Astrocyte (in vitro differentiated cells and primary cell): ENCODE measurements around the gene STX16. TPM values are rescaled to one million over a fixed set of nuclear protein-coding genes. Genes with fewer than 3 reads are reported as not detected.

Experiments used
- DNase-seq: peaks from one replicate; pipeline ENCODE4 v3.0.0-alpha.2; 2010; ENCODE audit warnings: low read depth
- FAIRE-seq: peaks from 2 replicates; lab custom pipeline; 2011; peaks lifted over from hg19 to GRCh38; lab: Jason Lieb, UNC
- H2AFZ ChIP-seq: 2 replicates; pipeline ENCODE4 v1.6.0; 2012; ENCODE audit warnings: low read depth, low read length, inconsistent platforms
- H3K27ac ChIP-seq: 2 replicates; pipeline ENCODE4 v1.5.1; 2011; ENCODE audit warnings: low read depth, low read length, inconsistent platforms
- H3K27me3 ChIP-seq: 2 replicates; pipeline ENCODE4 v1.6.0; 2011; ENCODE audit warnings: low read length, inconsistent platforms; ENCODE audit not compliant: insufficient read depth
- H3K36me3 ChIP-seq: 2 replicates; pipeline ENCODE4 v1.5.1; 2011; ENCODE audit warnings: low read length, inconsistent platforms; ENCODE audit not compliant: insufficient read depth
- H3K4me1 ChIP-seq: 2 replicates; pipeline ENCODE4 v1.5.1; 2011; ENCODE audit warnings: low read length, inconsistent platforms; ENCODE audit not compliant: insufficient read depth
- H3K4me2 ChIP-seq: 2 replicates; pipeline ENCODE4 v1.6.0; 2012; ENCODE audit warnings: low read length, inconsistent platforms
- H3K4me3 ChIP-seq: 2 replicates; pipeline ENCODE4 v1.5.1; 2011; ENCODE audit warnings: low read depth, mild to moderate bottlenecking, low read length, inconsistent platforms; ENCODE audit not compliant: insufficient read depth
- H3K79me2 ChIP-seq: 2 replicates; pipeline ENCODE4 v1.6.0; 2012; ENCODE audit warnings: mild to moderate bottlenecking, low read length, inconsistent platforms; ENCODE audit not compliant: insufficient read depth
- H3K9ac ChIP-seq: 2 replicates; pipeline ENCODE4 v1.6.0; 2012; ENCODE audit warnings: mild to moderate bottlenecking, low read length, inconsistent platforms
- H3K9me3 ChIP-seq: 2 replicates; pipeline ENCODE4 v1.5.1; 2012; ENCODE audit warnings: low read depth, mild to moderate bottlenecking, low read length, inconsistent platforms; ENCODE audit not compliant: insufficient read depth
- H4K20me1 ChIP-seq: 2 replicates; pipeline ENCODE4 v1.6.0; 2012; ENCODE audit warnings: low read length, inconsistent platforms; ENCODE audit not compliant: insufficient read depth
- H3K27ac Mint-ChIP-seq: one replicate; pipeline ENCODE4 v1.8.0; 2021; ENCODE audit warnings: mild to moderate bottlenecking, mixed read lengths; ENCODE audit not compliant: unreplicated experiment
- H3K27me3 Mint-ChIP-seq: one replicate; pipeline ENCODE4 v1.8.0; 2021; ENCODE audit warnings: low read depth, mixed read lengths; ENCODE audit not compliant: unreplicated experiment
- H3K36me3 Mint-ChIP-seq: one replicate; pipeline ENCODE4 v1.8.0; 2021; ENCODE audit warnings: low read depth, mixed read lengths; ENCODE audit not compliant: unreplicated experiment
- H3K4me1 Mint-ChIP-seq: one replicate; pipeline ENCODE4 v1.8.0; 2021; ENCODE audit warnings: low read depth, mixed read lengths; ENCODE audit not compliant: unreplicated experiment
- H3K4me3 Mint-ChIP-seq: one replicate; pipeline ENCODE4 v1.8.0; 2021; ENCODE audit warnings: mild to moderate bottlenecking, moderate library complexity, mixed read lengths; ENCODE audit not compliant: unreplicated experiment
- H3K9me3 Mint-ChIP-seq: one replicate; pipeline ENCODE4 v1.8.0; 2021; ENCODE audit warnings: mild to moderate bottlenecking, mixed read lengths; ENCODE audit not compliant: unreplicated experiment
- CTCF ChIP-seq: IDR thresholded peaks from 2 replicates; pipeline ENCODE4 v1.5.1; 2011; ENCODE audit warnings: low read depth, mild to moderate bottlenecking, inconsistent platforms, low read length, moderate library complexity; ENCODE audit not compliant: insufficient read depth
- EZH2 ChIP-seq: IDR thresholded peaks from 2 replicates; pipeline ENCODE4 v1.6.1; 2012; ENCODE audit warnings: mild to moderate bottlenecking, low read length, inconsistent platforms; ENCODE audit not compliant: insufficient read depth
- total RNA-seq: library from RNA; stranded (reverse); gene quantifications from 2 replicates; pipeline ENCODE4 v1.2.1, GENCODE V29; 2021

Gene STX16
- total RNA-seq, 1 donor from 2014 or later = 59.3 TPM

DNA sequence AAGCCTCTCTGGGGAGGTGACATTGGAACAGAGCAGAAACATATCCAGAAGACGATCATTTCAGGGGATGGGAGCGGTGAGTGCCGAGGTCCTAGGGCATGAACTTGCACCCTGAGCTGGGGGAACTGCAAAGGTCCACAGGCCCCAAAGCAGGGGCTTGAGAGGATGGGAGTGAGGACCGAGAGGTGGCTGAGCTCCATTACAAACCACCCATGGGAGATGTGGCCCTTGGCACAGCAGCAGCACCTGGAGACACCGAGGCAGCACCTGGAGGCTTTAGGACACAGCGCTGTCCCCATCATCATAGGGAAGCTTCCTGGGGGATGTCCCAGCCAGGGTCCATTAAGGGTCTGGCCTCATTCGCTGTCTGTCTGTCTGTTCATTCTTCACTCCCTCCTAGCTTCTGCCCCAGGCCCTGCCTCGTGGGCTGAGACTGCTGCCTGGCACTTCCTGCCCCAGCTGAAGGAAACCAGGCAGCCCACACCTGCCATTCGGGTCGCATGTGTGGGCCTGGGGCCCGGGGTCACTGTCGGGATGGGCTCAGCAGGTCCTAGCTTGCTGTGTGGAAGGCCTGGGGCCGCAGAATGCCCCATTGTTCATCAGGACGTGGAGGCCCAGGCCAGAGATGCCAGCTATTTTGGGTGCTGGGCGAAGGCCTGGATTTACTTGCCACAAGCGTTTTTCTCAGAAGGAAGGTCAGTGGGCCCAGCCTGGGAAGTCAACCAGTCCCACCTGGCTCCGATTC, 42.8 kb upstream of the STX16 start:
- H3K9me3 ChIP-seq = no peaks in the 10 kb centered on the region
- H2AFZ ChIP-seq = no peak overlapping the region
- peaks cover 2% of the 10 kb centered on the region for H3K27me3 ChIP-seq
- TF ChIP-seq CTCF (no peak), EZH2 (no peak)
- no peaks in the 10 kb centered on the region for H4K20me1 ChIP-seq
- Mint-ChIP-seq H3K36me3 (no peaks in the 10 kb centered on the region), H3K27ac (no peak overlapping the region), H3K9me3 (peaks cover 6% of the 10 kb centered on the region), H3K4me3 (no peak overlapping the region), H3K27me3 (peaks cover 10% of the 10 kb centered on the region), H3K4me1 (peaks cover 10% of the 10 kb centered on the region)
- H3K4me1 ChIP-seq = peaks cover 3% of the 10 kb centered on the region
- H3K4me3 ChIP-seq = no peak overlapping the region
- H3K79me2 ChIP-seq = no peaks in the 10 kb centered on the region
- no peak overlapping the region for H3K27ac ChIP-seq
- H3K9ac ChIP-seq = no peak overlapping the region
- no peaks in the 10 kb centered on the region for H3K36me3 ChIP-seq
- FAIRE-seq (no peak), DNase-seq (no peak)
- H3K4me2 ChIP-seq = no peak overlapping the region

- Histone ChIP-seq H4K20me1 (no peaks in the 10 kb centered on the region), H3K4me3 (no peak overlapping the region), H3K4me2 (no peak overlapping the region), H2AFZ (no peak overlapping the region), H3K4me1 (no peaks in the 10 kb centered on the region), H3K9ac (no peak overlapping the region), H3K36me3 (no peaks in the 10 kb centered on the region), H3K9me3 (no peaks in the 10 kb centered on the region), H3K79me2 (no peaks in the 10 kb centered on the region), H3K27me3 (peaks cover 2% of the 10 kb centered on the region), H3K27ac (no peak overlapping the region)
- DNase-seq (no peak), FAIRE-seq (no peak)
- peaks cover 4% of the 10 kb centered on the region for H3K9me3 Mint-ChIP-seq
- TF ChIP-seq CTCF (no peak), EZH2 (no peak)
- H3K4me3 Mint-ChIP-seq = no peak overlapping the region
- no peaks in the 10 kb centered on the region for H3K36me3 Mint-ChIP-seq
- no peak overlapping the region for H3K27ac Mint-ChIP-seq
- peaks cover 12% of the 10 kb centered on the region for H3K27me3 Mint-ChIP-seq
- H3K4me1 Mint-ChIP-seq = peaks cover 3% of the 10 kb centered on the region
These were observed 42.1 kb upstream of the STX16 start for GRCh38 chr20:58609026-58609425.
